HS-27A (cell line): ENCODE measurements around the gene DLGAP3.

Experiments
- DNase-seq: peaks from one replicate; pipeline ENCODE4 v3.0.0-alpha.2; 2012; ENCODE audit warnings: low read depth, missing footprints

DLGAP3 gene

GRCh38 chr1:34866762-34867109 lies 62.7 kb downstream of the DLGAP3 start:
- no peak for DNase-seq

- peak; percentile 59 for DNase-seq
These were observed 63.3 kb downstream of the DLGAP3 start for GRCh38 chr1:34865981-34866761.

GRCh38 chr1:34865573-34865972 lies 63.9 kb downstream of the DLGAP3 start:
- DNase-seq = no peak

- no peak for DNase-seq
These were observed 64.7 kb downstream of the DLGAP3 start for GRCh38 chr1:34864759-34865158.

- DNase-seq = no peak
These were observed 65.9 kb downstream of the DLGAP3 start for GRCh38 chr1:34863501-34863900.

GRCh38 chr1:34859446-34860200 lies 69.8 kb downstream of the DLGAP3 start, which contains the start of gene SMIM12:
SMIM12 (minus strand) TSS chr1:34859749; CDS start chr1:34855977, 3,772 bp downstream.
- peak; percentile 87 for DNase-seq

GRCh38 chr1:34858901-34859445 lies 70.5 kb downstream of the DLGAP3 start:
- no peak for DNase-seq

GRCh38 chr1:34856697-34857096 lies 72.8 kb downstream of the DLGAP3 start:
- DNase-seq = no peak

- peak; percentile 83 for DNase-seq
These were observed 76.7 kb downstream of the DLGAP3 start for GRCh38 chr1:34852677-34853217.

GRCh38 chr1:34851431-34852105 lies 77.9 kb downstream of the DLGAP3 start:
- DNase-seq = no peak

- DNase-seq = no peak
These were observed 79.1 kb downstream of the DLGAP3 start for GRCh38 chr1:34850382-34850781.

- no peak for DNase-seq
These were observed 82.4 kb downstream of the DLGAP3 start for GRCh38 chr1:34847094-34847493.

GRCh38 chr1:34846265-34846664 lies 83.2 kb downstream of the DLGAP3 start:
- no peak for DNase-seq

- DNase-seq = no peak
These were observed 84.1 kb downstream of the DLGAP3 start for GRCh38 chr1:34845131-34845901.

- no peak for DNase-seq
These were observed 85.2 kb downstream of the DLGAP3 start for GRCh38 chr1:34844252-34844634.

- no peak for DNase-seq
These were observed 85.8 kb downstream of the DLGAP3 start for GRCh38 chr1:34843392-34844251.

GRCh38 chr1:34842952-34843371 lies 86.5 kb downstream of the DLGAP3 start:
- no peak for DNase-seq

GRCh38 chr1:34842073-34842472 lies 87.4 kb downstream of the DLGAP3 start:
- no peak for DNase-seq

GRCh38 chr1:34840426-34840825 lies 89.0 kb downstream of the DLGAP3 start:
- no peak for DNase-seq

- DNase-seq = no peak
These were observed 89.7 kb downstream of the DLGAP3 start for GRCh38 chr1:34839526-34840305.
